Panc1 (cell line): ENCODE results near the gene CARHSP1. TPM values are rescaled to one million over a fixed set of nuclear protein-coding genes. Genes with fewer than 3 reads are reported as not detected.

Experiments
- total RNA-seq: library from RNA; stranded (reverse); gene quantifications from one replicate; pipeline ENCODE4 v1.2.1, GENCODE V29; 2021; ENCODE audit not compliant: unreplicated experiment

Gene CARHSP1
- total RNA-seq, 1 experiment from 2014 or later: 158 TPM

Other genes starting within 250 kb of the CARHSP1 start
- 31.8 TPM for gene METTL22, start 247.3 kb downstream of the CARHSP1 start, total RNA-seq
- 0.77 TPM for gene ABAT, start 194.4 kb downstream of the CARHSP1 start, total RNA-seq
- gene TMEM186, start 71.4 kb downstream of the CARHSP1 start, total RNA-seq: 12.4 TPM
- gene PMM2, start 71.2 kb downstream of the CARHSP1 start, total RNA-seq: 58.4 TPM
- gene LITAFD, start 13.3 kb upstream of the CARHSP1 start, total RNA-seq: not detected
- 125 TPM for gene USP7, start 94.9 kb upstream of the CARHSP1 start, total RNA-seq
- 49.9 TPM for gene HAPSTR1, start 222.6 kb upstream of the CARHSP1 start, total RNA-seq